ENCODE measurements around the gene CACNG8. TPM values are rescaled to one million over a fixed set of nuclear protein-coding genes. Genes with fewer than 3 reads are reported as not detected.
A peak's percentile ranks its signal among the peaks of the same experiment; 100 is the strongest.

The CACNG8 gene
- total RNA-seq, 1 experiment from 2014 or later: 1.8 TPM

GRCh38 chr19:53960187-53960586, 2.5 kb upstream of the CACNG8 start:
- in situ Hi-C loops (cut with HindIII; ENCODE audit: low sequenced_read_pairs): no loop called here
- no peak for DNase-seq (ENCODE audit: low spot score)

DNA sequence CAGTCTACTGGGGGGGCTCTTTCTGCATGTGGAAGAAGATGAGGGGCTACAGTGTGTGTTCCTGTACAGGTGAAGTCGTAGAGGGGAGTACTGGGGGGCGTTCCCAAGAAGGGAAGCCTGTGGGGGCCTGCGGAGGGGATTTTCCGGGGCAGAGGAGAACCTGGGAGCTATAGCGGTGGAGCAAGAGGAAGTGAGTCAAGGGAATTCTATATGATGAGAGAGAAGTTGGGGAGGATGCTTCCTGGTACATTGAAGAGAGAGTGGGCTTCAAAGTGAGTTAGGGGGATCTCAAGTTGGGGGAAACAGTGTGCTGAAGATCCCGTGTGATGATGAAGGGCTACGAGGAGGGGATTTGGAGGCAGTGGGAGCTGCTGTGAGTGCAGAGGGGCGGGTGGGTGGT, 1.9 kb upstream of the CACNG8 start:
- no peak for DNase-seq (ENCODE audit: low spot score)

GRCh38 chr19:53961523-53962356, 997 bp upstream of the CACNG8 start:
- in situ Hi-C loops (cut with HindIII; ENCODE audit: low sequenced_read_pairs): no loop called here
- peak; percentile 23 for DNase-seq (ENCODE audit: low spot score)

More for the DNA sequence above, 1.9 kb upstream of the CACNG8 start:
- in situ Hi-C loops (cut with HindIII; ENCODE audit: low sequenced_read_pairs): no loop called here

- in situ Hi-C loops (cut with HindIII; ENCODE audit: low sequenced_read_pairs): no loop called here
- no peak for DNase-seq (ENCODE audit: low spot score)
Measured at GRCh38 chr19:53965091-53965490, 2.4 kb downstream of the CACNG8 start.

GRCh38 chr19:53966931-53967330, 4.2 kb downstream of the CACNG8 start:
- DNase-seq (ENCODE audit: low spot score): no peak
- in situ Hi-C loops (cut with HindIII; ENCODE audit: low sequenced_read_pairs): no loop called here

DNA sequence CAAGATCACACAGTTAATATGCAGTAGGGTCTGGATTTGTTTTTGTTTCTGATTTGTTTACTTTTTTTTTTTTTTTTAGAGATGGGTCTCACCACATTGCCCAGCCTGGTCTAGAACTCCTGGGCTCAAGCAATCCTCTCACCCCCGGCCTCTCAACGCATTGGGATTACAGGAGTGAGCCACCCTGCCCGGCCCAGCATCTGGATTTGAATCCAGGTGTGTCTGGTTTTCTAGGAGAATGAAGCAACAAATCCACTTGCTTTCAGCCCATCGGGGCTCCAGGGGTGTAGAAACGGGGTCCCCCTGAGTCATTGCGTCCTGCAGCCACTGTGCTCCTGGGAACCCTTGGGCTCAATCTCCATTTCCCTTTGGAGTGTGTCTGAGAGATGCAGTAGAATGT, 6.6 kb downstream of the CACNG8 start:
- no peak for DNase-seq (ENCODE audit: low spot score)
- in situ Hi-C loops (cut with HindIII; ENCODE audit: low sequenced_read_pairs): no loop called here

DNA sequence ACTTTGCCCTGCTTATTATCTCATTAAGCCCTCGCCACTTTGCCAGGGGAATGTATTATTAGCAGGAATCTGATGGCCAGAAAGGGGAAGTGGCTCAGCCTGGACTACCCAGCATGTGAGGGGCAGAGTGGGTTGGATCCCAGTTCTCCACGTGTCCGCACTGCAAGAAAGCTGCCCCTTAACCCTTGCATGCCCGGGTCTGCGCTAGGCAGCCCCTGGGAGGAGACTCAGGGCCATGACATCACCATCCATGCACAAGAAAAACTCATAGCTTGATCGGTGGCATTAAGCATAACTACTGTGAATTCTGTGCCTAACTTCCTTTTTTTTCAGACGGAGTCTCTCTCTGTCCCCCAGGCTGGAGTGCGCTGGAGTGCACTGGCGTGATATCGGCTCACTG, 8.9 kb downstream of the CACNG8 start:
- in situ Hi-C loops (cut with HindIII; ENCODE audit: low sequenced_read_pairs): no loop called here
- no peak for DNase-seq (ENCODE audit: low spot score)

GRCh38 chr19:53977429-53977990, 14.8 kb downstream of the CACNG8 start:
- in situ Hi-C loops (cut with HindIII; ENCODE audit: low sequenced_read_pairs): no loop called here
- DNase-seq (ENCODE audit: low spot score): peak; percentile 89

GRCh38 chr19:53977991-53978731, 15.4 kb downstream of the CACNG8 start:
- peak; percentile 82 for DNase-seq (ENCODE audit: low spot score)
- in situ Hi-C loops (cut with HindIII; ENCODE audit: low sequenced_read_pairs): no loop called here

DNA sequence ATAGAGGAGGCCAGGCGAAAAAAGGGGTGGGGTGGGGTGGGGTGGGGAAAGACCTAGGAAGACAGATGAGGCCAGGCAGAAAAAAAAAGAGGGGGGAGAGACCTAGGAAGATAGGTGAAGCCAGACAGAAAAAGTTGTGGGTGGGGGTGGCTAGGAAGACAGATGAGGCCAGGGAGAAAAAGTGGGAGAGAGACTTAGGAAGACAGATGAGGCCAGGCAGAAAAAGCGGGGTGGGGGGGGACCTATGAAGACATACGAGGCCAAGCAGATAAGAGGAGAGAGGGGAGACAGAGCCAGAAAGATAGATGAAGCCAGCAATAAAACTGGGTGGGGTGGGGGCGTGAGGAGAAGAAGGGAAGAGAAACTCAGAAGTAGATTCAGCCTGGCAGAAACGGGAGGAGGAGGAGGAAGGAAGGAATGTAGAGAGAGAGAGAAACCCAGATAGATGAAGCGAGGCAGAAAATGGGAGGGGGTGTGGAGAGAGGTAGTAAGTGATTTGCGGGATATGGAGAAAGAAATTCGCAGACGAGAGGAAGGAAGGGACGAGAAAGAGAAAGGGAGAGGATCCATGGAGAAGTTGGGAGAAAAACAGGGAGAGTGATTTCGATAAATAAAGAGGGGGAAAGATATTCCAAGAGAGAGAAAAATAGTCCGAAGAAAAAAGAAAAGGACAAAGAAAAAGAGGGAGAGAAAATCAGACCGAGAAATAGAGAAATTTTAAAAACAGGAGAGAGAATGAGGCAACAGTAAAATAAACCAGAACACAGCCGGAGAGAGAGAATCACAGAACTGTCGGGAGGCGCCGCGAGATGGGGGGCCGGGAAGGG, 16.5 kb downstream of the CACNG8 start:
- in situ Hi-C loops (cut with HindIII; ENCODE audit: low sequenced_read_pairs): no loop called here
- peak; percentile 8 for DNase-seq (ENCODE audit: low spot score)

GRCh38 chr19:53980539-53981375, 18.0 kb downstream of the CACNG8 start:
- in situ Hi-C loops (cut with HindIII; ENCODE audit: low sequenced_read_pairs): no loop called here
- DNase-seq (ENCODE audit: low spot score): peak; percentile 39

- in situ Hi-C loops (cut with HindIII; ENCODE audit: low sequenced_read_pairs): no loop called here
- DNase-seq (ENCODE audit: low spot score): no peak
Measured at GRCh38 chr19:53981376-53981951, 18.7 kb downstream of the CACNG8 start.

DNA sequence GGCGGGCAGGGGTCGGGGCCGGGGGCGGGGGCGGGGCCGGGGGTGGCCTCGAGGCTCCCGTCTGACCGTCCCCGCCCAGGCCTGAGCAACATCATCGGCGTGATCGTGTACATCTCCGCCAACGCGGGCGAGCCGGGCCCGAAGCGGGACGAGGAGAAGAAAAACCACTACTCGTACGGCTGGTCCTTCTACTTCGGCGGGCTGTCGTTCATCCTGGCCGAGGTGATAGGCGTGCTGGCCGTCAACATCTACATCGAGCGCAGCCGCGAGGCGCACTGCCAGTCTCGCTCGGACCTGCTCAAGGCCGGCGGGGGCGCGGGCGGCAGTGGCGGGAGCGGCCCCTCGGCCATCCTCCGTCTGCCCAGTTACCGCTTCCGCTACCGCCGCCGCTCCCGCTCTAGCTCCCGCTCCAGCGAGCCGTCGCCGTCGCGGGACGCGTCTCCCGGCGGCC, 19.3 kb downstream of the CACNG8 start:
- DNase-seq (ENCODE audit: low spot score): no peak
- in situ Hi-C loops (cut with HindIII; ENCODE audit: low sequenced_read_pairs): no loop called here

- in situ Hi-C loops (cut with HindIII; ENCODE audit: low sequenced_read_pairs): no loop called here
- DNase-seq (ENCODE audit: low spot score): no peak
Measured at GRCh38 chr19:53982611-53983010, 19.9 kb downstream of the CACNG8 start.

- no peak for DNase-seq (ENCODE audit: low spot score)
- in situ Hi-C loops (cut with HindIII; ENCODE audit: low sequenced_read_pairs): no loop called here
Measured at GRCh38 chr19:53983457-53984289, 20.9 kb downstream of the CACNG8 start.

DNA sequence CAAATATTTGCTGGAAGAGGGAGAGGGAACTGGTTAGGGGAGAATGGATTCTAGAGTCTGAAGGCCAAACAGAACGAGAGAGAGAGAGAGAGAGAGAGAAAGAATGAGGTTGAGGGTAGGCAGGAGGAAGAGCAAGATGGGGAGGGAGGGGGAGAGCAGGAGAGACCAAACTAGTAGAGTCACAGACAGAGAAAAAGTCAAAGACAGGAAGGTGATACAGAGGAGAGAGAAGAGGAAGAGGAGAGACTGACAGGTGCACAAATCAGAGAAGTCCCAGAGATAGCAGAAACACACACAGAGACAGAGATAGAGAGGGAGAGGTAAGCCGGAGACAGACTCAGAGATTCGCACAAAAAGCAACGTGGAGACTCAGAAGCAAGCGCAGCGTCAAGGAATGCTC, 23.1 kb downstream of the CACNG8 start:
- in situ Hi-C loops (cut with HindIII; ENCODE audit: low sequenced_read_pairs): no loop called here
- no peak for DNase-seq (ENCODE audit: low spot score)

GRCh38 chr19:53988981-53989380, 26.2 kb downstream of the CACNG8 start:
- in situ Hi-C loops (cut with HindIII; ENCODE audit: low sequenced_read_pairs): no loop called here

More at GRCh38 chr19:53988981-53989380, 26.2 kb downstream of the CACNG8 start:
- DNase-seq (ENCODE audit: low spot score): no peak
